Stimulated activated naive CD8-positive, alpha-beta T cell treated with anti-CD3 and anti-CD28 coated beads, Interleukin-15, amount 100 ng/mL, for 72 hours (primary cell): ENCODE data around the gene SLC51B.
A peak's percentile ranks its signal among the peaks of the same experiment; 100 is the strongest.
"Not testable (repeated sequence)": the region's sequence is repeated elsewhere in the genome, so short reads cannot be mapped to it uniquely, and the experiment has no call there.

Experiments used
- ATAC-seq: fragments of 150-1000 bp; cut with Tn5 transposase; 2 replicates; pipeline ENCODE4 v1.10.0; 2021; ENCODE audit warnings: mild to moderate bottlenecking, moderate library complexity
- DNase-seq, 2 donors: peaks; one replicate each; pipeline ENCODE4 v3.0.0; 2021 to 2022
- H3K27ac Mint-ChIP-seq, 2 donors: one replicate each; pipeline ENCODE4 v1.8.0; 2022; ENCODE audit warnings: mild to moderate bottlenecking in 2 of 2, mixed read lengths in 2 of 2, moderate library complexity in 2 of 2
- H3K27me3 Mint-ChIP-seq: one replicate; pipeline ENCODE4 v1.8.0; 2022; ENCODE audit warnings: mixed read lengths
- H3K4me1 Mint-ChIP-seq: one replicate; pipeline ENCODE4 v1.8.0; 2022; ENCODE audit warnings: mild to moderate bottlenecking, mixed read lengths
- H3K4me3 Mint-ChIP-seq, 2 donors: one replicate each; pipeline ENCODE4 v1.8.0; 2022; ENCODE audit warnings: mild to moderate bottlenecking in 2 of 2, mixed read lengths in 2 of 2, moderate library complexity in 1 of 2
- H3K9me3 Mint-ChIP-seq, 2 donors: one replicate each; pipeline ENCODE4 v1.8.0; 2022; ENCODE audit warnings: mixed read lengths in 2 of 2

Gene SLC51B

GRCh38 chr15:65093793-65094170 is 48.6 kb downstream of the SLC51B start:
- H3K27me3 Mint-ChIP-seq, H3K4me3 Mint-ChIP-seq, H3K9me3 Mint-ChIP-seq, DNase-seq, H3K4me1 Mint-ChIP-seq, ATAC-seq: not testable (repeated sequence)
- H3K27ac Mint-ChIP-seq: peak overlapping the region in 1 of 2 donors; percentile 40

DNA sequence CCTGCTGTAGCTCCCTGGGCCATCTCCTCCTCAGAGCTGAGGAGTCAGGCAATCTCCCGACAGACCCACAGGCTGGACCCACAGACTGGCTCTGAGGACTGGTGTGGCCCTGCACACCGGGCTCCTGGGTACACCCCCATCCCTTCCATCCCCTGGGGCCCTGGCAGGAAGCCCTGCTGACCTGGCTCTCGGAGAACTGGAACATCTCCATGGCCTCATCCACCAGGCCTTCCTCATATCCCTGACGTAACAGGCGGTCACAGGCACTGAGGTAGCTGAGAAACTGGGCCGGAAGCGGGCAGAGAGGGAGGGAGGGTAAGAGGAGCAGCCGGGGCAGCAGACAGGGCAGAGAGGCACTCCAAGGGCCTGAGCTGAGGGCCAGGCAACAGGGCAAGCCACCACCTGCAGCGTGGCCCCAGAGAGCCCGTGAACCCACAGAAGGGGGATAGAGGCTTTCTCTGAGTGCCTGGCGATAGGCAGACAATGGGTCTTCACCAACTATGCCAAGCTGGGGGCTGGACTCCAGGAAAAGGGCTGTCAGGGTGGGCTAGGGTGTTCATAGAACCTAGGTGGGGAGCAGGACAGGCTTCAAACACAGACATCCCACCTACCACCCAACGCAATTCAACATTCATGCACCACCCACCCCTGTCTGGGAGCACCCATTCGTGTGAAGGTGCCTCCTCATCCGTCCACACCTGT is 49.3 kb downstream of the SLC51B start:
- H3K9me3 Mint-ChIP-seq: no peaks in the 10 kb centered on the region
- no peak overlapping the region for H3K4me3 Mint-ChIP-seq
- DNase-seq (no peak), ATAC-seq (no peak)
- no peaks in the 10 kb centered on the region for H3K27me3 Mint-ChIP-seq
- H3K27ac Mint-ChIP-seq: peak overlapping the region; percentile 60 to 84
- H3K4me1 Mint-ChIP-seq: no peaks in the 10 kb centered on the region

DNA sequence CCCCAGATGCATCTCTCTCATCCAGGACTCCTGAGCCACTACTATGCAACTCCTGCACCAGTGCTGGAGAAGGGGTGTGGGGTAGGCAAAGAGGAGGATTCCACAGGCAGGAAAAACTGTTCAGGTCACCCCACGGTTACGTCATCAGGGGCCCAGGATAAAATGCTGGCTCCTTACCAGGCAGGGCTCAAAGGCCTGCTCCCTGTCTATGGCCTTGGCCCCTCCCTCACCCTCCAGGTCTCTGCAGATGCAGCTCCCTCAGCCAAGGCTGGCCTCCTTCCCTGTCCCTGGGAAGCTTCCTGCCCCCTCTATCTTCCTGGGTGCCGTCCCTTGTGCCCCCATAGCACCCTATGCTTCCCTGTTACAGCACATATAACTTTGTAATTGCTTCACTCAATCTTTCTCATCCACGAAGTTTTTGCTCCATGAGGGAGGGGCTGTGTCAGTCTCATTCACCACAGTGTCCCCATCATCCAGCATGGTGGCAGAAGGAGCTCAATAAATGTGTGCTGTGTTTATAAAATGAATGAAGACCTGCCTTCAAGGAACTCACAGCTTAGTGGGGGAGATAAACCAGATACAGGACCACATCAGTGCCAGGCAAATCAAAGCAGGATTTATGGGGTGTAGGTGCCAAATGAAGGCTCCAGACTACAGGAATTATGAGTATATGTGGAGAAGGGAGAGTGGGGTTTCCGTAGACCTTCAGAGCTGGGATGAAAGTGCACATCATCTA is 50.0 kb downstream of the SLC51B start:
- no peaks in the 10 kb centered on the region for H3K27me3 Mint-ChIP-seq
- H3K27ac Mint-ChIP-seq: peak overlapping the region in 1 of 2 donors; percentile 78
- H3K4me3 Mint-ChIP-seq: no peak overlapping the region
- DNase-seq (no peak), ATAC-seq (no peak)
- H3K9me3 Mint-ChIP-seq: no peaks in the 10 kb centered on the region
- no peaks in the 10 kb centered on the region for H3K4me1 Mint-ChIP-seq

DNA sequence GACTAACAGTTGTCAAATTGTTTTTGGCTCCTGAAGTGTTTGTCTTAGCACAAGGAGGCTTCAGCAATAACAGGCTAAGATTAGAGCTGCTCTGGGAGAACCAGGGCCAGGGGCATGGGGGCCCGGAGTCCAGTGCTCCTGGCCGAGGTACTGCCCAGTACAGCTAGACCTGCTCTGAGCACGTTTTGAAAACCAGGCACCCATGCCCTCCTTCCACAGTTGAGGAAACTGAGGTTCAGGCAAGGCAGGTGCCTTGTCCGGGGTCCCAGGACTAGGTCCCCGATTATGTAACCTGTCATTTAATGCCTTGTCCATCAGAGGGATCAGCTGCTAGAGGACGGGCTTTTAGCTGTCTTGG is 50.5 kb downstream of the SLC51B start:
- ATAC-seq: no peak
- H3K4me3 Mint-ChIP-seq: no peak overlapping the region
- no peaks in the 10 kb centered on the region for H3K4me1 Mint-ChIP-seq
- no peak overlapping the region for H3K27ac Mint-ChIP-seq
- DNase-seq: no peak
- H3K9me3 Mint-ChIP-seq: no peaks in the 10 kb centered on the region
- H3K27me3 Mint-ChIP-seq: no peaks in the 10 kb centered on the region

DNA sequence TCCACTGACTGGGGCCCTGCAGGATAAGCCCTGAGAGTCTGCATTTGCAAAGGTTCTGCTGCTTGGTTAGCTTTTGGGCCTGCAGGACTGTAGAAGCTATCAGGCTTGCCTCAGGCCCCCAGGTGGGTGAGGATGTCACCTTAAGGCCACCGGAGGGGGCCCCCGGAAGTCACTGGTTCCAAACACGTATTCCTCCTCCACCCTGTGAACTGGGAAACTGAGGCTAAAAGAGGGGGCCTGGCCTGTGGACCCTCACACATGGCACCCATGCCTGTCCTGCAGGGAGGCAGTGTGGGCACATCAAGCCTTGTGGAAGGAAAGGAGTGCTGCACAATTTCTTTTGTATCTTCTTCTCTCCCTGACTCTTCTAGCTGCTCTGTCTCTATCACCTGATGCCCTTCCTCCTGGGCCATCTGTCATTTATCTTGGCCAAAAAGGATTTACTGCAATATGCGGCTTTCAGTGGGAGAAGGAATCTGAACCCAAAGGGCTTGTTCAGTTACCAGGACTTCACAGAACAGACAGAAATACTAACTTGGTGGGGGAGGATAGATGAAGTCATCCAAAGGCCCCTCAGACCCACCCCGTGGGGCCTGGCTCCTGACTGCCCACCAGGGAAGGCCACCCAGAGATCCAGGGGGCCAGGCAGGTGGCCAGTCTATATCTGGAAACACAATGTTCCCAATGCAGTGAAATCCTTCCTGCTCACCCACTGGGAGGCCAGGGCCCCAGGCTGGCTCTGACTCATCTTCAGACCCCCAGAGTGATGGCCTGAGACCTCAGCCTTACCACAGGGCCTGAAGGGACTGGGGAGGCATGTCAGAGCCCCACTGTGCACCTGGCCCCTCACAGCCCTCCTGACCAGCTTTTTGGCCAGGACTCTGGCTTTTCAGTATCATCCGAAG is 51.5 kb downstream of the SLC51B start:
- DNase-seq (no peak), ATAC-seq (no peak)
- no peak overlapping the region for H3K27ac Mint-ChIP-seq
- H3K4me1 Mint-ChIP-seq: peaks cover 4% of the 10 kb centered on the region
- no peaks in the 10 kb centered on the region for H3K27me3 Mint-ChIP-seq
- no peak overlapping the region for H3K4me3 Mint-ChIP-seq
- H3K9me3 Mint-ChIP-seq: no peaks in the 10 kb centered on the region

GRCh38 chr15:65097651-65098263 is 52.6 kb downstream of the SLC51B start:
- H3K4me1 Mint-ChIP-seq: peaks cover 6% of the 10 kb centered on the region
- H3K4me3 Mint-ChIP-seq: no peak overlapping the region
- H3K27me3 Mint-ChIP-seq: no peaks in the 10 kb centered on the region
- DNase-seq (no peak), ATAC-seq (no peak)
- no peak overlapping the region for H3K27ac Mint-ChIP-seq
- H3K9me3 Mint-ChIP-seq: no peaks in the 10 kb centered on the region

GRCh38 chr15:65099336-65099735 is 54.1 kb downstream of the SLC51B start:
- H3K27ac Mint-ChIP-seq: no peak overlapping the region
- H3K4me1 Mint-ChIP-seq: peaks cover 6% of the 10 kb centered on the region
- no peak overlapping the region for H3K4me3 Mint-ChIP-seq
- ATAC-seq: no peak
- no peaks in the 10 kb centered on the region for H3K9me3 Mint-ChIP-seq
- no peak for DNase-seq
- no peaks in the 10 kb centered on the region for H3K27me3 Mint-ChIP-seq

GRCh38 chr15:65099801-65100200 is 54.6 kb downstream of the SLC51B start:
- not testable (repeated sequence) for H3K27ac Mint-ChIP-seq, H3K27me3 Mint-ChIP-seq, H3K9me3 Mint-ChIP-seq, DNase-seq, ATAC-seq, H3K4me3 Mint-ChIP-seq, H3K4me1 Mint-ChIP-seq

DNA sequence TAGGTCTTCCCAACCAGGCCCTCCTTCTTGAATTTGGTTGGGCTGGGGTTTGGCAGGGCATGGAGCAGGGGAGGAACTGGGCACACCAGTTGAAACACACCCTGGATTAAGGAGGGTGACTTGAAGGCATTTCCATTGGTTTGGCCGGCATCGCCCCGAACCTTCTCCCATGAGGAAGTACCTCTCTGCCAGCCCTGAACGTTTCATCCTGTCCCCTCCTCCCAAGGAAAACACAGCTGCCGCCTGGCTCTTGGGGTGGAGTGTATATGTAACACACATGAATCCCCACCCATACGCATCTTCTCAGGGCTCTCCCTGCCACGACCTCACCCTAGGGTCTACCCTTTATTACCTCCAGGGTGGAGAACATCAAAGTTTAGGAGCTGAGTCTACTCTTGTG is 55.3 kb downstream of the SLC51B start:
- Mint-ChIP-seq H3K4me3 (no peak overlapping the region), H3K4me1 (peaks cover 6% of the 10 kb centered on the region), H3K27me3 (no peaks in the 10 kb centered on the region), H3K9me3 (no peaks in the 10 kb centered on the region), H3K27ac (no peak overlapping the region)
- DNase-seq (no peak), ATAC-seq (no peak)

- no peak overlapping the region for H3K27ac Mint-ChIP-seq
- no peaks in the 10 kb centered on the region for H3K27me3 Mint-ChIP-seq
- H3K9me3 Mint-ChIP-seq: no peaks in the 10 kb centered on the region
- H3K4me3 Mint-ChIP-seq: no peak overlapping the region
- DNase-seq: peak; percentile 37 to 44
- peaks cover 12% of the 10 kb centered on the region for H3K4me1 Mint-ChIP-seq
- ATAC-seq: no peak
These were observed 56.3 kb downstream of the SLC51B start for GRCh38 chr15:65101411-65101890.

GRCh38 chr15:65101891-65102708 is 56.9 kb downstream of the SLC51B start:
- peaks cover 12% of the 10 kb centered on the region for H3K4me1 Mint-ChIP-seq
- ATAC-seq (peak; percentile 80), DNase-seq (no peak)
- no peaks in the 10 kb centered on the region for H3K27me3 Mint-ChIP-seq
- H3K9me3 Mint-ChIP-seq: no peaks in the 10 kb centered on the region
- H3K4me3 Mint-ChIP-seq: no peak overlapping the region
- H3K27ac Mint-ChIP-seq: no peak overlapping the region

DNA sequence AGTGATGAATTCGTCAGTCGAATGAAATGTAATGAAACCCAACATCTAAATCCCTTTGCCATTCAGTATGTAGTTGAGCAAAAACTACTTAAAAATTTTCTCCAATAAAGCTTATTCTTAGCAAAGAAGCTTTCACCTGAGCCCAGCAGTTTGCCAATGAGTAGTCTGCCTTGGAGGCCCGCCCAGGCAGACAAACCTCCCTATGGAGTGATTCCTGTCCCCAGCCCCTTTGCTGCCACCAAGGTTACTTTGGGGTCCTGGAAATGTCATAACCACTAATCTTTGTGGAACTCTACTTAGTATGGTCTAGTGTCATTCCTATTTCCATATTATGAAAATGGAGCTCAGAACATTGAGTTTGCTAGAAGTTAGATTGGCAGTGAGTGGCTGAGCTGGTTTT is 57.7 kb downstream of the SLC51B start:
- H3K4me1 Mint-ChIP-seq: peaks cover 12% of the 10 kb centered on the region
- H3K27ac Mint-ChIP-seq: peak overlapping the region in 1 of 2 donors; percentile 33
- H3K9me3 Mint-ChIP-seq: no peaks in the 10 kb centered on the region
- H3K27me3 Mint-ChIP-seq: no peaks in the 10 kb centered on the region
- no peak overlapping the region for H3K4me3 Mint-ChIP-seq
- DNase-seq: no peak
- ATAC-seq: no peak
